GM23338 (cell line): ENCODE data around the gene OR8D2.

Experiments
- CTCF ChIP-seq, 2 experiments: fragments of 200-600 bp in 1 of 2; sonication (generic) in 1 of 2; conservative IDR thresholded peaks; 2 replicates each; pipeline versions ENCODE4 v1.5.1 to v1.6.1; 2016 to 2017; ENCODE audit warnings: antibody characterized with exemption in 2 of 2, low read depth in 2 of 2, mild to moderate bottlenecking in 2 of 2, moderate library complexity in 1 of 2
- EZH2 ChIP-seq: fragments of 200-600 bp; sonication (generic); IDR thresholded peaks from one replicate; pipeline ENCODE4 v1.8.0; 2017; ENCODE audit warnings: antibody characterized with exemption, mild to moderate bottlenecking, low read depth; ENCODE audit not compliant: unreplicated experiment
- EZH2phosphoT487 ChIP-seq: fragments of 200-600 bp; sonication (generic); IDR thresholded peaks from one replicate; pipeline ENCODE4 v1.8.1; 2018; ENCODE audit warnings: antibody characterized with exemption; ENCODE audit not compliant: unreplicated experiment
- POLR2AphosphoS5 ChIP-seq: IDR thresholded peaks from 2 replicates; pipeline ENCODE4 v1.6.1; 2016; ENCODE audit warnings: antibody characterized with exemption, low read depth
- REST ChIP-seq: IDR thresholded peaks from one replicate; pipeline ENCODE4 v1.6.1; 2018; ENCODE audit warnings: antibody characterized with exemption; ENCODE audit not compliant: unreplicated experiment

GRCh38 chr11:124310721-124311120 lies 9.3 kb downstream of the OR8D2 start:
- TF ChIP-seq POLR2AphosphoS5 = no peak
- no peak for TF ChIP-seq EZH2
- no peak for TF ChIP-seq REST
- no peak for TF ChIP-seq CTCF (conservative IDR thresholded peaks at IDR 0.05; ENCODE audit: low read depth in 2 of 2)
- TF ChIP-seq EZH2phosphoT487 = no peak
